NCI-H510A (cell line): ENCODE data around the gene SFMBT1.
"Not testable (repeated sequence)": the region's sequence is repeated elsewhere in the genome, so short reads cannot be mapped to it uniquely, and the experiment has no call there.

Source experiments
- DNase-seq: peaks from one replicate; lab custom pipeline; 2025; lab: John Stamatoyannopoulos, UW

The SFMBT1 gene

DNA sequence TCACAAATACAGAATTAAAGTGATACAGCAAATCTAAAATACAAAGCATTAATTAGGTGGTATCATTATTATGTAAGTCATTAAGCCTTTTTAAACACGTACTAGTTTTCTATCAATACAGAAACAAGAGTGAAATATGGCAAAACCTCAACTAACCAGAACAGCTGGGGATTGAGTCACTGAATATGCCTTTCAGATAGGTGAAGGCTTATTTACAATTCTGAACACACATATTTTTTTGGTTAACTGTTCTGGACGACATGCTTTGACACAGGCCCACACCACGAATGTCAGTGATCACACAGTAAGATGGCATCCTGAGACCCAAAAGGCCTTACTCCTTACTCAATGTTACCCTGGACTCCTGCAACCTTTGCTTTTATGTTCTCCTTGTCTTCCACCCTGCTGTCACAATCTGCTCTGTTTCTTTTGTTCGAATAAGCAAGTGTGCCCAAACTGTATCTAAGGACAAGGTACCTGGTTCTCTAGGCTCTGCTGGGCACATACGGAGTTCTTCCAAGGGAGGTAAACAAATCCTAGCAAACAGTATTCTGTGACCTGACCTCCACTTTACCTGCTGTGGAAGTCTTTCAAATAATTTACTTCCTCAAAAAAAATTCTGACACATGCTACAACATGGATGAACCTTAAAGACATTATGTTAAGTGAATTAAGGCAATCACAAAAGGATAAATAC, 7.0 kb downstream of the SFMBT1 start:
- no peak for DNase-seq

- DNase-seq, result no peak
These were observed 9.9 kb downstream of the SFMBT1 start for GRCh38 chr3:53035825-53036619.

DNA sequence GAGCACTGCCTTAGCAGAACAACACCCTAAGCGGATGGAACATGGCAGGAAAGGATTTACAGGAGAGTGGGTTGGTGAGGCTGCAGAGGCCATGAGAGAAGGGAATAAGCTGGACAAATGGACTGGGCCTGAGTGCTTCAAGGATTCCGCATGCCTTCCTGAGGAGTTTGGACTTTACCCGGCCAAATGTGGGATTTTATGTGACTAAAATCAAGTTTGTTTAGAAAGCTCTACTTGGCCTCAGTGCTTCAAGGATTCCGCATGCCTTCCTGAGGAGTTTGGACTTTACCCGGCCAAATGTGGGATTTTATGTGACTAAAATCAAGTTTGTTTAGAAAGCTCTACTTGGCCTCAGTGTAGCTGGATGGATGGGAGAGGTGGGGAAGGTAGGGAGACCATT, 10.9 kb downstream of the SFMBT1 start:
- DNase-seq, result not testable (repeated sequence)

DNA sequence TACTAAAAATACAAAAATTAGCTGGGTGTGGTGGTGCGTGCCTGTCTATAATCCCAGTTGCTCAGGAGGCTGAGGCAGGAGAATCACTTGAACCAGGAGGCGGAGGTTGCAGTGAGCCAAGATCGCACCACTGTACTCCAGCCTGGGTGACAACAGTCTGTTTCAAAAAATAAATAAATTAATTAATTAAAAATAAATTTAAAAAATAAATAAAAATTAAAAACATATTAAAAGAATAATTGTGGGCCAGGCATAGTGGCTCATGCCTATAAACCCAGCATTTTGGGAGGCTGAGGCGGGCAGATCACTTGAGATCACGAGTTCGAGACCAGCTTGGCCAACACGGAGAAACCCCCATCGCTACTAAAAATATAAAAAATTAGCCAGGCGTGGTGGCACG, 11.5 kb downstream of the SFMBT1 start:
- DNase-seq, result not testable (repeated sequence)

DNA sequence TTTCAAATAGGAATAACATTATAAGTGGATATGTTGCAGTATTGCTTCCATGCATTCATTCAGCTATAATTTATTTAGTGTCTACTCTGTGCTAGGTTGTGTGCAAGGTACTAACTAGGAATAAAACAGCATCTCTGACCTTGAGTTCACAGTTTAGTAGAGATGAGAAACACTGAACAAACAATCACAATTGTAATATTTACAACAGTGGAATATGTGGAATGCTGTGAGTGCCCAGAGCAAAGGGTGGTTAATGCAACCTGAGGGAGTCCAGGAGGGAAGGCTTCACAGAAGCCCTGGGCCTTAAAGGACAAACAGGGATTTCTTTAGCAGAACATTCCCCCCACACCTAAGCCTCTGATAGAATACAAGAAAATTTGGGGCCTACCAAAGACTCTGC, 13.3 kb downstream of the SFMBT1 start:
- DNase-seq, result no peak

GRCh38 chr3:53030619-53031449, 15.0 kb downstream of the SFMBT1 start:
- no peak for DNase-seq

- no peak for DNase-seq
These were observed 17.2 kb downstream of the SFMBT1 start for GRCh38 chr3:53028641-53029040.

- no peak for DNase-seq
These were observed 18.5 kb downstream of the SFMBT1 start for GRCh38 chr3:53027254-53027844.

DNA sequence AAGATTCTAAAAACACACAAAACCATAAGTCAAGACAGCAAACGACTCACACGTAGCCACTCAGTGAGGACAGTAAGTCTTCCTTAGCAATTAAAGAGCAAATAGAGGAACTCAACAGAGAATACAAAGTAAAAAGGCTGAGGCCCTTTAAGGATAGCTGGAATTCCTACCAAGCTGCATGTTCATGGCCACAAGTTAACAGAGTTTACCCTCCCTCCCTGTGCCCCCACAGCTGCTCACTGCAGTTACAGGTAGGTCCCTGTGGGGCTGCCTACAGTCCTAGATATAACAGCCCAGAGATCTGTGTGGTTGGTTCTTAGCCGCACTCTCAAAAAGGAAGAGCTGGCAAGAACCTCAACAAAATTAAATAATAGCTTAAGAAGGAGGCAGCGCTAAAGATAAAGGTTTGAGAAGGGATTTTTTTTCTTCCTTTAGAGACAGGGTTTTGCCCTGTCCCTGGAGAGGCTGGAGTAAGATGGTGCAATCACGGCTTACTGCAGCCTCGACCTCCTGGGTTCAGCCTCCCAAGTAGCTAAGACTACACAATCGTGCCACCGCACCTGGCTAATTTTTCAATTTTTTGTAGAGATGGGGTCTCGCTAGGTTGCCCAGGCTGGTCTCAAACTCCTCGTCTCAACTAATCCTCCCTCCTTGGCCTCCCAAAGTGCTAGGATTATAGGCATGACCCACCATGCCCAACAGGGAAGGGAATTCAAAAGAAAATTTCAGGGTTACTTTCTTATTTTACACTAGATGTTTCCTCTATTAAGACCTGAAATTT, 19.3 kb downstream of the SFMBT1 start:
- DNase-seq, result no peak

GRCh38 chr3:53024315-53024714, 21.6 kb downstream of the SFMBT1 start:
- no peak for DNase-seq

GRCh38 chr3:53023072-53023823, 22.6 kb downstream of the SFMBT1 start:
- DNase-seq, result no peak

DNA sequence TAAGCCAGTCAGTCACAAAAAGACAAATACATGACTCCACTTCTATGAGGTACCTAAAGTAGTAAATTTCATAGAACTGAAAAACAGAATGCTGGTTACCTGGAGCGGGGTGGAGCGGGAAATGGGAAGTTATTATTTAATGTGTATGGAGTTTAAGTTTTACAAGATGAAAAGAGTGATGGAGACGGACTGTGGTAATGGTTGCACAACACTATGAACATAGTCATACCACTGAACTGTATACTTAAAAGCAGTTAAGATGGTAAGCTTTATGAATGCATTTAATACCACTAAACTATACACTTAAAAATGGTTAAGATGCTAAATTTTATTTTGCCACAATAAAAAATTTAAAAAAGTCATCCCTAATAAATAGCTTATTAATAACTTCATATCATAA, 23.2 kb downstream of the SFMBT1 start:
- DNase-seq, result no peak

DNA sequence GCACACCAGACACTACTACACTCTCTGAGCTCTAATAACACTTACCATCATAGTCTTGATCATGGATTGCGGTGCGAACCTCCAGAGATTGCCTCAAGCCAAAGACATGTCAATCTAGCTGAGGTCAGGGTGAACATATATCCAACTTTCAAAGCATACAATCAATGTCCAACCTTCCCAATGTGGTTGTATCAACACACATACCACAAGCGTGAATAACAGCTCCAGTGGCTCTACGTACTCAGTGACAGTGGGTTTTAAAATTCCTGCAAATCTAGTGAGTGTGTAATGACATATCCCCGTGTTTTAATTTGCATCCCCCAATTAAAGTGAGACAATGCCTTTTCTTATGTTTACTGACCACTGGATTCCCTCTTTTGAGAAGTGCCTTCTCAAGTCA, 29.6 kb downstream of the SFMBT1 start:
- no peak for DNase-seq

GRCh38 chr3:53011324-53011723, 34.5 kb downstream of the SFMBT1 start:
- DNase-seq, result no peak

DNA sequence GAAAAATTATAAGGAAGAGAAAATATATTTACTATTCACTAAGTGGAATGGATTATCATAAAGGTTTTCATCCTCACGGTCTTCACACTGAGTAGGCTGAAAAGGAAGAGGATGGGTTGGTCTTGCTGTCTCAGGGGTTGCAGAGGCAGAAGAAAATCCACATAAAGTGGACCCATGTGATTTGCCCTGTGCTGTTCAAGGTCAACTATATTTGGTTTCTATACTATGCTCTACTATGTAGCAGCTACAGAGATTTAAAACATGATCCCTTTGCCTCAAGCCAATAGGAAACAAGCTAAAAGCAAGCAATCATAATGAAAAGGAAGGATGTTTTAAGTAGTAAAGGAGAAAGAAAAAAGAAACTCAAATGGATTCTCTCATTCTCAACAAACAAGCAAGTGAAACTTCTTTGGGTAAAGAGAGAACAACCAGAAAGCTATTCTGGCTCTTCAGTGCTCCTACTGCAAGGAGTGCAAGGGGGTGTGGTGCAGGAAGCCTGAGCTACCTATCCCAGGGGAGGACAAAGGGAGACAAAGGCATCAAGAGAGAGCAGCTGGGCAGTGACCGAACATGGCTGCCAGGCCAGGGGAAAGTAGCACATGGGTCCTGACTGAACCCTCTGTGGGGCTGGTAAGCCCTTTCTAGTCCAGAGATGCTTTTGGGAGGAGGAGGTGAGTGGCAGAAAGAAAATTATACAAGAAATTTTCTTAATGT, 35.9 kb downstream of the SFMBT1 start:
- no peak for DNase-seq

- no peak for DNase-seq
These were observed 36.9 kb downstream of the SFMBT1 start for GRCh38 chr3:53008932-53009331.

GRCh38 chr3:53005854-53006513, 39.9 kb downstream of the SFMBT1 start:
- DNase-seq, result no peak

DNA sequence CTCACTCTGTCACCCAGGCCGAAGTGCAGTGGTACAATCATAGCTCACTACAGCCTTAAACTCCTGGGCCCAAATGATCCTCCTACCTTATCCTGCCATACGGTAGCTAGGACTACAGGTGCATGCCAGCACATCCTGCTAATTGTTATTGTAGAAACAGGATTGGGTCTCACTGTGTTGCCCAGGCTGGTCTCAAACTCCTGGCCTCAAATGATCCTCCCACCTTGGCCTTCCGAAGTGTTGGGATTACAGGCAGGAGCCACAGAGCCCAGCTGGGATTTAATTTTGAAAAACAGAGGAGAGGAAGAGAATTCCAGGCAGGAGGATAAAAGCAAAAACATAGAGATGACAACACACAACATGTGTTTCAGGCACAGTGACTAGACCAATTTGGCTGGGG, 40.5 kb downstream of the SFMBT1 start:
- DNase-seq, result no peak

DNA sequence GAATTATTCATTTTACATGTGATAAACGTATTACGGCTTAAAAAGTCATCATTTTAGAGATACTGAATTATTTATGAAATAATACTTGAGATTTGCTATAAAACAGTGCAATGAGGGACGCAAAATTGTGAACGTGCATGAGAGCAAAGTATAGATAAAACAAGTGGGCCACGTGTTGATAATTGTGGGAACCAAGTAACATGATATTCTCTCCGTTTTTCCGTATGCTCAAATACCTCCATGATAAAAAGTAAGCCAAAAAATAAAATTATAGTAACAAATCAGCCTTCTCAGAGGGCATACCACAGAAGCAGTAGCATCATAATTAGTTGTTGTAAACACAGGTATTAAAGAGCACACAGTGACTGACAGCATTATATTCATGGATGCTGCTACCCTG, 42.6 kb downstream of the SFMBT1 start:
- DNase-seq, result no peak
